Liver (tissue), 9 donors: Measurements from ENCODE around the gene TCF25. TPM values are rescaled to one million over a fixed set of nuclear protein-coding genes. Genes with fewer than 3 reads are reported as not detected.

Experiments used
- DNase-seq: peaks from one replicate; pipeline ENCODE4 v3.0.0-alpha.2; 2017; ENCODE audit warnings: low spot score
- H3K27ac ChIP-seq, 2 donors: one replicate each; pipeline ENCODE4 v1.7.0; 2013; ENCODE audit warnings: inconsistent platforms in 2 of 2, low read length in 2 of 2, control low read depth in 1 of 2, low read depth in 1 of 2, mild to moderate bottlenecking in 1 of 2
- H3K27me3 ChIP-seq, 4 donors: one replicate each; pipeline versions ENCODE4 v1.6.1 to v1.7.0; 2013; ENCODE audit warnings: low read length in 3 of 4, inconsistent platforms in 1 of 4, mild to moderate bottlenecking in 1 of 4, moderate library complexity in 1 of 4; ENCODE audit not compliant: control insufficient read depth in 4 of 4, insufficient read depth in 4 of 4
- H3K36me3 ChIP-seq, 4 donors: one replicate each; pipeline versions ENCODE4 v1.6.1 to v1.7.0; 2013; ENCODE audit warnings: low read length in 3 of 4, mild to moderate bottlenecking in 3 of 4, low read depth in 1 of 4, moderate library complexity in 1 of 4; ENCODE audit not compliant: control insufficient read depth in 4 of 4, insufficient read depth in 3 of 4
- H3K4me1 ChIP-seq, 4 donors: one replicate each; pipeline versions ENCODE4 v1.6.1 to v1.7.0; 2013; ENCODE audit warnings: low read length in 3 of 4, mild to moderate bottlenecking in 3 of 4, moderate library complexity in 1 of 4; ENCODE audit not compliant: control insufficient read depth in 4 of 4, insufficient read depth in 4 of 4
- H3K4me3 ChIP-seq, 3 donors: one replicate each; pipeline versions ENCODE4 v1.6.1 to v1.7.0; 2013; ENCODE audit warnings: low read length in 3 of 3, control low read depth in 1 of 3, low read depth in 1 of 3, mild to moderate bottlenecking in 1 of 3
- H3K9ac ChIP-seq, 2 donors: one replicate each; pipeline ENCODE4 v1.7.0; 2013; ENCODE audit warnings: low read length in 2 of 2, mild to moderate bottlenecking in 2 of 2, moderate library complexity in 2 of 2, control low read depth in 1 of 2, low read depth in 1 of 2
- H3K9me3 ChIP-seq, 4 donors: one replicate each; pipeline versions ENCODE4 v1.6.1 to v1.7.0; 2013; ENCODE audit warnings: low read length in 3 of 4; ENCODE audit not compliant: control insufficient read depth in 4 of 4
- ATF3 ChIP-seq: IDR thresholded peaks from 2 replicates; pipeline ENCODE4 v1.6.1; 2016; ENCODE audit warnings: antibody characterized with exemption
- CTCF ChIP-seq: fragments of 150-350 bp; IDR thresholded peaks from 2 replicates; pipeline ENCODE4 v1.5.1; 2017; ENCODE audit warnings: improper control_type of control experiment, low read depth, low read length; ENCODE audit not compliant: missing input control
- EGR1 ChIP-seq, 2 donors: IDR thresholded peaks; 2 replicates each; pipeline ENCODE4 v1.6.1; 2016 to 2018; ENCODE audit warnings: antibody characterized with exemption in 2 of 2, low read depth in 2 of 2
- FOXA1 ChIP-seq: IDR thresholded peaks from 2 replicates; pipeline ENCODE4 v1.6.1; 2016; ENCODE audit warnings: antibody characterized with exemption
- FOXA2 ChIP-seq: IDR thresholded peaks from 2 replicates; pipeline ENCODE4 v1.6.1; 2016; ENCODE audit warnings: antibody characterized with exemption
- GABPA ChIP-seq, 2 donors: IDR thresholded peaks in 1 of 2; conservative IDR thresholded peaks in 1 of 2; 2 replicates each; pipeline ENCODE4 v1.6.1; 2016; ENCODE audit warnings: antibody characterized with exemption in 2 of 2, mild to moderate bottlenecking in 1 of 2, moderate library complexity in 1 of 2
- HNF4A ChIP-seq, 2 donors: conservative IDR thresholded peaks; 2 replicates each; pipeline ENCODE4 v1.6.1; 2016; ENCODE audit warnings: antibody characterized with exemption in 2 of 2, mild to moderate bottlenecking in 2 of 2
- HNF4G ChIP-seq: IDR thresholded peaks from 2 replicates; pipeline ENCODE4 v1.6.1; 2016; ENCODE audit warnings: antibody characterized with exemption
- JUND ChIP-seq, 2 donors: IDR thresholded peaks; 2 replicates each; pipeline ENCODE4 v1.6.1; 2016; ENCODE audit warnings: antibody characterized with exemption in 2 of 2
- MAX ChIP-seq: IDR thresholded peaks from 2 replicates; pipeline ENCODE4 v1.6.1; 2016; ENCODE audit warnings: antibody characterized with exemption
- NR2F2 ChIP-seq: IDR thresholded peaks from 2 replicates; pipeline ENCODE4 v1.6.1; 2016; ENCODE audit warnings: antibody characterized with exemption
- RAD21 ChIP-seq, 2 donors: IDR thresholded peaks; 2 replicates each; pipeline ENCODE4 v1.6.1; 2016; ENCODE audit warnings: antibody characterized with exemption in 2 of 2, mild to moderate bottlenecking in 2 of 2
- REST ChIP-seq: IDR thresholded peaks from 2 replicates; pipeline ENCODE4 v1.6.1; 2016; ENCODE audit warnings: antibody characterized with exemption, mild to moderate bottlenecking
- RXRA ChIP-seq, 2 donors: IDR thresholded peaks; 2 replicates each; pipeline ENCODE4 v1.6.1; 2017 to 2018; ENCODE audit warnings: antibody characterized with exemption in 2 of 2, mild to moderate bottlenecking in 1 of 2
- SP1 ChIP-seq: IDR thresholded peaks from 2 replicates; pipeline ENCODE4 v1.6.1; 2018; ENCODE audit warnings: antibody characterized with exemption, mild to moderate bottlenecking
- TAF1 ChIP-seq: conservative IDR thresholded peaks from 2 replicates; pipeline ENCODE4 v1.6.1; 2016; ENCODE audit warnings: antibody characterized with exemption, mild to moderate bottlenecking
- YY1 ChIP-seq: IDR thresholded peaks from 2 replicates; pipeline ENCODE4 v1.6.1; 2016; ENCODE audit warnings: antibody characterized with exemption, mild to moderate bottlenecking
- ZBTB33 ChIP-seq: IDR thresholded peaks from 2 replicates; pipeline ENCODE4 v1.6.1; 2016; ENCODE audit warnings: antibody characterized with exemption
- WGBS: extraction: QIAGEN DNeasy Blood & Tissue Kit; methylation state at CpG from one replicate; pipeline ENCODE4 v1.1.7; 2013; 5-methylcytosine and 5-hydroxymethylcytosine counted together
- polyA plus RNA-seq, 2 donors: library from polyadenylated mRNA; stranded (reverse) in 1 of 2; unstranded in 1 of 2; fragments of 200-250 nt in 1 of 2; fragments of >200 nt in 1 of 2; fragmentation: Nextera tagmentation in 1 of 2; extraction: Ambion mirVana in 1 of 2; gene quantifications; one replicate each; pipeline versions ENCODE4 v1.2.1 to v1.2.3, GENCODE V29; 2013 to 2015
- total RNA-seq, 2 donors: library from RNA; depleted of rRNA; stranded (reverse); fragments of >200 nt; gene quantifications; one replicate each; pipeline ENCODE4 v1.2.3, GENCODE V29; 2014
- donor health status: healthy.
- donor health status: healthy.
- donor health status: healthy.
- donor health status: healthy.
- donor health status: healthy.

The TCF25 gene
- total and polyA plus RNA-seq, 4 donors = 59.6 to 98.8 (median 76.8) TPM

- Histone ChIP-seq H3K4me3 (no peak overlapping the region), H3K9me3 (no peaks in the 10 kb centered on the region), H3K4me1 (peaks cover 7 to 16% (median 9%) of the 10 kb centered on the region in 4 donors), H3K36me3 (peaks cover 0 to 9% (median 1%) of the 10 kb centered on the region in 4 donors), H3K27ac (no peak overlapping the region), H3K9ac (no peak overlapping the region), H3K27me3 (no peaks in the 10 kb centered on the region)
- 97% methylated on average over 6 of the region's 6 CpGs for WGBS
- DNase-seq = no peak
- no peak for TF ChIP-seq MAX
- TF ChIP-seq HNF4A (conservative IDR thresholded peaks at IDR 0.05) = no peak
- no peak for TF ChIP-seq NR2F2
- TF ChIP-seq EGR1 (IDR thresholded peaks at IDR 0.05; ENCODE audit: low read depth in 2 of 2) = no peak
Measured at GRCh38 chr16:89952551-89952950, 79.2 kb downstream of the TCF25 start.

- Histone ChIP-seq H3K27me3 (no peaks in the 10 kb centered on the region), H3K9ac (no peak overlapping the region), H3K27ac (no peak overlapping the region), H3K4me3 (no peak overlapping the region), H3K9me3 (no peaks in the 10 kb centered on the region), H3K36me3 (peaks cover 2 to 15% (median 3%) of the 10 kb centered on the region in 4 donors), H3K4me1 (peaks cover 2 to 7% (median 5%) of the 10 kb centered on the region in 4 donors)
- TF ChIP-seq ATF3 (no peak), GABPA (IDR thresholded peaks at IDR 0.05 in 1 of 2, conservative IDR thresholded peaks at IDR 0.05 in 1 of 2) (no peak), EGR1 (IDR thresholded peaks at IDR 0.05; ENCODE audit: low read depth in 2 of 2) (no peak), HNF4A (conservative IDR thresholded peaks at IDR 0.05) (no peak), JUND (IDR thresholded peaks at IDR 0.05) (no peak), NR2F2 (no peak), TAF1 (no peak), SP1 (no peak), FOXA2 (no peak), MAX (no peak), YY1 (no peak), CTCF (no peak), ZBTB33 (no peak), REST (no peak), RAD21 (IDR thresholded peaks at IDR 0.05) (no peak), FOXA1 (no peak), RXRA (IDR thresholded peaks at IDR 0.05) (no peak), HNF4G (no peak)
- 93% methylated on average over 11 of the region's 11 CpGs for WGBS
- no peak for DNase-seq
Measured at GRCh38 chr16:89953671-89954406, 80.4 kb downstream of the TCF25 start.
